DND-41 (cell line): Measurements from ENCODE around the gene TMEM145.

ENCODE experiments used
- CTCF ChIP-seq: IDR thresholded peaks from 2 replicates; pipeline ENCODE4 v1.5.1; 2012; ENCODE audit warnings: borderline replicate concordance, low read length, moderate library complexity, mild to moderate bottlenecking; ENCODE audit not compliant: poor library complexity, severe bottlenecking; ENCODE audit errors: extremely low read depth
- EZH2 ChIP-seq: IDR thresholded peaks from 3 replicates; pipeline ENCODE4 v1.6.1; 2012; ENCODE audit warnings: borderline replicate concordance, low read depth, mild to moderate bottlenecking, moderate library complexity, low read length, inconsistent platforms; ENCODE audit not compliant: severe bottlenecking

DNA sequence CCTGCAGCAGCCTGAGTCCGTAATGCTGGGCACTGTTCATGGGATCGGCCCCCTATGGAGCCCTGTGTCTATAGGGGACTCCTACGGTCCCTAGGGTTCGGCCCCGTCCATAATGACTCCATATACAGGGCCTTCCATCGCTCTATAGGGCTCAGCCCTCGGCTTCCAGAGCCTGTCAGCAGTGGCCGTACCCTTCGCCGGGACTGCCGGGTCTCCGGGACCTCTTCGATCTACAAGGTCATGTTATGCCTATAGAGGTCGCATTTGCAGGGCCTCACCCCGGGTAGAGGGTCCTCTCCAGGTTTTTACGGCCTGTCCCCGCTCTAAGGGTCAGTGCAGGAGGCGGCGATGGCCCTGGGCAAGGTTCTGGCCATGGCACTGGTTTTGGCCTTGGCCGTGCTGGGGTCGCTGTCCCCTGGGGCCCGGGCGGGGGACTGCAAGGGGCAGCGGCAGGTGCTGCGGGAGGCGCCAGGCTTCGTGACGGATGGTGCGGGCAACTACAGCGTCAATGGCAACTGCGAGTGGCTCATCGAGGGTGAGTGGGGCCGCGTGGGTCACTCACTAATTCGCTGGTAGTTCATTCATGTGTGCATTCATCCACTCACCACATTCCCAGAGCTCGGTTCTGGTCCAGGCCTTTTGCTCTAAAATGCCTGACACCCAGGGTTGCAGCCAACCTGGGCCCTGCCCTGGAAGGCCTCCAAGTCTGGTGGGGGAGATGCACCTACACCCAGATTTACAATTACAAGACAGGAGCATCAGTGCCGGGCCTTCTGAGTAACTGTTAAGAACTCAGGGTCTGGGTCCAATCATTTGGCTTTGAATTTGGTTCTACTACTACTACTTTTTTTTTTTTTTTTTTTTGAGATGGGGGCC is 13.0 kb downstream of the TMEM145 start:
- TF ChIP-seq EZH2, result no peak
- TF ChIP-seq CTCF, result peak; percentile 49
